Peyer's patch (tissue), 4 donors: ENCODE results near the gene C1QTNF9. TPM values are rescaled to one million over a fixed set of nuclear protein-coding genes. Genes with fewer than 3 reads are reported as not detected.

Experiments used
- DNase-seq, 3 donors: peaks; one replicate each; pipeline ENCODE4 v3.0.0-alpha.2; 2017 to 2019
- H3K27ac ChIP-seq, 4 donors: fragments of 200-600 bp; sonication (generic); one replicate each; pipeline ENCODE4 v1.5.1; 2016 to 2019
- H3K27me3 ChIP-seq, 2 donors: fragments of 200-600 bp; sonication (generic); one replicate each; pipeline ENCODE4 v1.5.1; 2019
- H3K36me3 ChIP-seq, 3 donors: fragments of 200-600 bp; sonication (generic); one replicate each; pipeline ENCODE4 v1.5.1; 2016 to 2019
- H3K4me1 ChIP-seq, 4 donors: fragments of 200-600 bp; sonication (generic); one replicate each; pipeline ENCODE4 v1.5.1; 2016 to 2019
- H3K4me3 ChIP-seq, 4 donors: fragments of 200-600 bp; sonication (generic); 1 replicate in 3 of 4; 2 replicates in 1 of 4; pipeline ENCODE4 v1.5.1; 2016 to 2019; ENCODE audit warnings: mild to moderate bottlenecking in 1 of 4
- H3K9me3 ChIP-seq, 4 donors: fragments of 200-600 bp; sonication (generic); one replicate each; pipeline ENCODE4 v1.5.1; 2016 to 2019; ENCODE audit warnings: mild to moderate bottlenecking in 1 of 4
- POLR2A ChIP-seq, 2 donors: fragments of 450-650 bp; IDR thresholded peaks; one replicate each; pipeline ENCODE4 v1.5.1; 2017; ENCODE audit warnings: antibody characterized with exemption in 2 of 2, mild to moderate bottlenecking in 2 of 2, moderate library complexity in 2 of 2
- total RNA-seq, 4 donors: library from RNA; depleted of rRNA; stranded (reverse); fragments of >200 nt; gene quantifications; one replicate each; pipeline ENCODE4 v1.1.0, GENCODE V29; 2016
- TF ChIP-seq, protein P1 (sequence below), 6 experiments: fragments of 450-650 bp in 4 of 6; fragments of 200-600 bp in 2 of 6; sonication (generic) in 1 of 6; IDR thresholded peaks; one replicate each; pipeline ENCODE4 v1.5.1; 2017 to 2019; ENCODE audit warnings: antibody characterized with exemption in 6 of 6, mild to moderate bottlenecking in 3 of 6, moderate library complexity in 1 of 6

Gene C1QTNF9
- total RNA-seq, 4 donors from 2014 or later, result 0.40 TPM; not detected in 3

DNA sequence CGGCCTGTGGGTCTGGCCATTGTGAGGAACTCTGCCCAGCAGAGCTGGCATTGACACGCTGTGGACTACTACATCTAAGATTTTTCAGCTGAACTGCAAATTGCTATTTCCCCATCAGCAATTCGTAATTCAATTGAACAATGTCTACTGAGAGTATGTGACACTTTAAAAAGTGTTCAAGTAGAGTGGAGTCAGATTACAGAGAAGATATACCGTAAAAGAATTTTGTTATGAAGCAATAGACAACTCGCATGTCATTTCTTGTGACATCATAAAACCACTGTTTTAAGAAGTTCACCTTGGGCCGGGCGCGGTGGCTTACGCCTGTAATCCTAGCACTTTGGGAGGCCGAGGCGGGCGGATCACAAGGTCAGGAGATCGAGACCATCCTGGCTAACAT, 32.5 kb upstream of the C1QTNF9 start:
- no peak for DNase-seq
- H3K4me1 ChIP-seq, result peaks cover 6 to 33% (median 17%) of the 10 kb centered on the region in 4 donors
- H3K36me3 ChIP-seq, result peaks cover 0 to 10% (median 0%) of the 10 kb centered on the region in 3 donors
- no peak overlapping the region for H3K27ac ChIP-seq
- no peak overlapping the region for H3K4me3 ChIP-seq
- no peaks in the 10 kb centered on the region for H3K9me3 ChIP-seq
- no peaks in the 10 kb centered on the region for H3K27me3 ChIP-seq
- TF ChIP-seq, protein P1, sequence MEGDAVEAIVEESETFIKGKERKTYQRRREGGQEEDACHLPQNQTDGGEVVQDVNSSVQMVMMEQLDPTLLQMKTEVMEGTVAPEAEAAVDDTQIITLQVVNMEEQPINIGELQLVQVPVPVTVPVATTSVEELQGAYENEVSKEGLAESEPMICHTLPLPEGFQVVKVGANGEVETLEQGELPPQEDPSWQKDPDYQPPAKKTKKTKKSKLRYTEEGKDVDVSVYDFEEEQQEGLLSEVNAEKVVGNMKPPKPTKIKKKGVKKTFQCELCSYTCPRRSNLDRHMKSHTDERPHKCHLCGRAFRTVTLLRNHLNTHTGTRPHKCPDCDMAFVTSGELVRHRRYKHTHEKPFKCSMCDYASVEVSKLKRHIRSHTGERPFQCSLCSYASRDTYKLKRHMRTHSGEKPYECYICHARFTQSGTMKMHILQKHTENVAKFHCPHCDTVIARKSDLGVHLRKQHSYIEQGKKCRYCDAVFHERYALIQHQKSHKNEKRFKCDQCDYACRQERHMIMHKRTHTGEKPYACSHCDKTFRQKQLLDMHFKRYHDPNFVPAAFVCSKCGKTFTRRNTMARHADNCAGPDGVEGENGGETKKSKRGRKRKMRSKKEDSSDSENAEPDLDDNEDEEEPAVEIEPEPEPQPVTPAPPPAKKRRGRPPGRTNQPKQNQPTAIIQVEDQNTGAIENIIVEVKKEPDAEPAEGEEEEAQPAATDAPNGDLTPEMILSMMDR (IDR thresholded peaks at IDR 0.05), result no peak
- no peak for TF ChIP-seq POLR2A (IDR thresholded peaks at IDR 0.05)

DNA sequence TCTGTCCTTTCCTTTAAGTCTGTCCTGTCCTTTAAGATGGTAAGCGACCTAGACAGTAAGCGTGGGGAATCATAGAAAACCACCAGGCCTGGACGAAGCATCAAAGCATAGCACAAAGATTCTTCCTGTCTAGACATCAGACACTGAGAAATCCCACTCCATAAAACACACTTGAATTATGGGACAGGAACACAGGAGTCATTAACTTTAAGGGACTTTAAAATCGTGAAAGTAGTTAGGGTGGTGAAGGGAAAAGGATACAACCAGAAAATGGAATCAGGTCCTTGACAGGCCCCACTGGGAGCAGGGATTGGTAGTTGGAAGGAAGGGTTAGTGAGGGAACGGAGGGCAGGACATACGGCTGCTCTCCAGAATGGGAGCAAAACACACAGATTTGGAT, 31.6 kb upstream of the C1QTNF9 start:
- DNase-seq, result no peak
- TF ChIP-seq, protein P1 (IDR thresholded peaks at IDR 0.05), result no peak
- no peak for TF ChIP-seq POLR2A (IDR thresholded peaks at IDR 0.05)
- no peak overlapping the region for H3K27ac ChIP-seq
- H3K4me1 ChIP-seq, result peaks cover 2 to 24% (median 9%) of the 10 kb centered on the region in 4 donors
- no peaks in the 10 kb centered on the region for H3K9me3 ChIP-seq
- no peaks in the 10 kb centered on the region for H3K27me3 ChIP-seq
- H3K4me3 ChIP-seq, result no peak overlapping the region
- H3K36me3 ChIP-seq, result peaks cover 0 to 19% (median 0%) of the 10 kb centered on the region in 3 donors

DNA sequence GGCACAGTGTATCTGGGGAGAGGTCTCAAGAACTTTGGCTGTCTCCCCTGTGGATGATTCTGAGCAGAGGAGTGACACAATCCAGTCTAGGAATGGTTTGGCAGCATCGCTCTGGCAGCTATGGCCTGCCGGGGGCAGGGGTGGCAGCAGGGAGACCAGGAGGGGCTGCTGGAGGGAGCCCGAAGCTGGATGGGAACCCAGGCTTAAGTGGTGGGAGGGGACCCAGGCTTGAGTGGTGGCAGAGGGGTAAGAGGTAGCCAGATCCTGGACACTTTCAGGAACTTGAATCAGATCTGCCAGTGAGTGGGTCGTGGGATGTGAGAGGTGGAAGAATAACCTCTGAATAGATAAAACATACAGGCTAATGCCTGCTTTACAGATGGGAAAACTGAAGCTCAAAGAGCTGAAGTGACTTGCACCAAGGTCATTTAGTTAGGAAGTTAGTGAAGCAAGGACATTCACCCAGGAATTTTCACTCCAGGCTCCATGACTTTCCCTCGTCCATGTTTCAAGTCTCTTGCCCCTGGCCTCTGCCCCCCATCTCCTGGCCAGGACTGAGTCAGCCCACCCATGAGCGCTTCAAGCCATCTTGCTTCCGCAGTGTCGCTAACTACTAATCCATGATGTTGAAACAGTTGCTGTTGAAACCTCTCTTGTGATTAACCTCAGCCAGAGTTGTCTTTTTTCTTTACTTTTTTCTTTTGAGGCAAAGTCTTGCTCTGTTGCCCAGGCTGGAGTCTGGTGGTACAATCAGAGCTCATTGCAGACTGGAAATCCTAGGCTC, 29.9 kb upstream of the C1QTNF9 start:
- no peak overlapping the region for H3K27ac ChIP-seq
- TF ChIP-seq, protein P1 (IDR thresholded peaks at IDR 0.05), result no peak
- no peak for TF ChIP-seq POLR2A (IDR thresholded peaks at IDR 0.05)

DNA sequence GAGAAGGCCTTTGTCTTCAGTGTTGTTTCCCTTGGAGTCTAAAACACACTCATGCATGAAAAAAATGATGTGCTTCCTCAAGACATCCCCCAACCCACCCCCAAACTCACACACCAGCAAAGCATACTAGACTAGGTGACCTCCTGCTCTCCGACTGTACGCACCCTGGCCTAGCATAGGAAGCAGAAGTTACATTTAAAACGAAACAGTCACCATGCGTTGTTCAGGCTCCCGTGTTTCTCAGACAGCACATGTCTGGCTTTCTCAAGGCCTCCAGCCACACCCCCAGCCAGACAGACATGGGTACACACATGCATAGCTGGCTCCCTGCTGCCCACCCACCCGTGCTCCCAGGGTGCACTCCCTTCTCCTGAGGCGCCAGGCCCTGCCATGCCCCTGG, 28.7 kb upstream of the C1QTNF9 start:
- DNase-seq, result peak in 1 of 3 donors; percentile 34
- Histone ChIP-seq H3K9me3 (no peaks in the 10 kb centered on the region), H3K27me3 (no peaks in the 10 kb centered on the region), H3K4me1 (no peaks in the 10 kb centered on the region), H3K36me3 (peaks cover 0 to 48% (median 0%) of the 10 kb centered on the region in 3 donors), H3K4me3 (no peak overlapping the region), H3K27ac (no peak overlapping the region)
- TF ChIP-seq, protein P1 (IDR thresholded peaks at IDR 0.05), result no peak
- TF ChIP-seq POLR2A (IDR thresholded peaks at IDR 0.05), result no peak

More for the DNA sequence above, 29.9 kb upstream of the C1QTNF9 start:
- Histone ChIP-seq H3K27me3 (no peaks in the 10 kb centered on the region), H3K4me1 (peaks cover 0 to 7% (median 3%) of the 10 kb centered on the region in 4 donors), H3K9me3 (no peaks in the 10 kb centered on the region), H3K36me3 (peaks cover 0 to 36% (median 0%) of the 10 kb centered on the region in 3 donors), H3K4me3 (no peak overlapping the region)
- DNase-seq, result no peak

DNA sequence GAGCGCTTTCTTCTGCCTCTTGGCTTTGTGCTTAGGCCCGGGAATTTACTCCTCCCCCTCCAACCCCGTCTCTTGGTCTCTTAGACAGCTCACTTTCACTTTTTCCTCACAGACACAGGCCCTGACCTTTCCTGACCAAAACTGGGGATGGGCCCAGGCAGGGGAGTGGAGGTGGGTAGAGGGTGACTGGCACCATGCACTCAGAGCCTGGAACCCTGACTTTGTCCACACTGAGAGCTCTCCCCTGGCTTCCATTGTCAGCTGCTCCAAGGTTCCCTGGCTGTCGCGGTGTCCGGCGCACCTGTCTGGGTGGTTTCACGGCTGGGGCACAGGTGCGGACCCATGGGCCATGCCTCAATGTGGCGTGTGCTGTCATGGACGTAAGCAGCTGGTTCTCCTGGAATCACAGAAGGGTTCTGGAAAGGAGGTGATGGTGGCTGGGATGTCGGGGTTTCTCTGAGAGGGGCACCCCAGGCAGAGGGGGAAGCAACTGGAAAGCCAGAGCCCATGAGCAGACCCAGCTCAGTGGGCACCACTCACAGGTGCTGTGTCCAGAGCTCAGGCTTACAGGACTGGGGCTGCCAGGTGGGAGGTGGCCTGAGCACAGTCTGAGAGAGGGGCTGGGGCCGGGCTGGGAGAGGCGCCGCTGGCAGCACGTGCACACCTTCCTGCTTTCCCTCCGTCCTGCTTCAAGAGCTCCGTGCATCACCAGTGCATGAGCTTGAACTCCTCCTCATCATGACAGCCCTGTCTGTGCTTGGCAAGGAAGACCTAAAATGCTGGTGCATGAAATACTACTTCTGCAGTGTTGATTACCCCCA, 28.0 kb upstream of the C1QTNF9 start:
- no peak overlapping the region for H3K27ac ChIP-seq
- DNase-seq, result no peak
- H3K36me3 ChIP-seq, result peaks cover 0 to 55% (median 0%) of the 10 kb centered on the region in 3 donors
- no peaks in the 10 kb centered on the region for H3K27me3 ChIP-seq
- H3K4me1 ChIP-seq, result no peaks in the 10 kb centered on the region
- H3K4me3 ChIP-seq, result no peak overlapping the region
- H3K9me3 ChIP-seq, result no peaks in the 10 kb centered on the region
- TF ChIP-seq POLR2A (IDR thresholded peaks at IDR 0.05), result no peak
- TF ChIP-seq, protein P1 (IDR thresholded peaks at IDR 0.05), result no peak
